ENCODE measurements around the gene PBLD.
A peak's percentile ranks its signal among the peaks of the same experiment; 100 is the strongest.

PBLD gene

GRCh38 chr10:68302871-68303270 lies 29.9 kb downstream of the PBLD start:
- no peak for DNase-seq (ENCODE audit: low read depth)
- TF ChIP-seq POLR2A (IDR thresholded peaks at IDR 0.05; ENCODE audit: extremely low read depth, insufficient read length): no peak
- no peak for TF ChIP-seq CTCF (IDR thresholded peaks at IDR 0.05; ENCODE audit: low read depth, low read length)
- TF ChIP-seq MAX (IDR thresholded peaks at IDR 0.05; ENCODE audit: low read depth, low read length): no peak
- TF ChIP-seq MYC (IDR thresholded peaks at IDR 0.05; ENCODE audit: low read depth, low read length): no peak
- H3K4me3 ChIP-seq (ENCODE audit: low read depth, low read length): no peak overlapping the region

- no peak for DNase-seq (ENCODE audit: low read depth)
- H3K4me3 ChIP-seq (ENCODE audit: low read depth, low read length): no peak overlapping the region
- TF ChIP-seq POLR2A (IDR thresholded peaks at IDR 0.05; ENCODE audit: extremely low read depth, insufficient read length) (no peak), CTCF (IDR thresholded peaks at IDR 0.05; ENCODE audit: low read depth, low read length) (no peak), MYC (IDR thresholded peaks at IDR 0.05; ENCODE audit: low read depth, low read length) (no peak), MAX (IDR thresholded peaks at IDR 0.05; ENCODE audit: low read depth, low read length) (no peak)
Measured at GRCh38 chr10:68302503-68302823, 30.3 kb downstream of the PBLD start.

GRCh38 chr10:68301790-68302502 lies 30.8 kb downstream of the PBLD start:
- H3K4me3 ChIP-seq (ENCODE audit: low read depth, low read length): no peak overlapping the region
- TF ChIP-seq MYC (IDR thresholded peaks at IDR 0.05; ENCODE audit: low read depth, low read length) (no peak), CTCF (IDR thresholded peaks at IDR 0.05; ENCODE audit: low read depth, low read length) (peak; percentile 35), POLR2A (IDR thresholded peaks at IDR 0.05; ENCODE audit: extremely low read depth, insufficient read length) (no peak)
- DNase-seq (ENCODE audit: low read depth): peak; percentile 62

- TF ChIP-seq MAX (IDR thresholded peaks at IDR 0.05; ENCODE audit: low read depth, low read length) (no peak), MYC (IDR thresholded peaks at IDR 0.05; ENCODE audit: low read depth, low read length) (no peak), CTCF (IDR thresholded peaks at IDR 0.05; ENCODE audit: low read depth, low read length) (no peak), POLR2A (IDR thresholded peaks at IDR 0.05; ENCODE audit: extremely low read depth, insufficient read length) (no peak)
- no peak overlapping the region for H3K4me3 ChIP-seq (ENCODE audit: low read depth, low read length)
- DNase-seq (ENCODE audit: low read depth): no peak
Measured at GRCh38 chr10:68301301-68301700, 31.4 kb downstream of the PBLD start.

GRCh38 chr10:68296843-68297663 lies 35.7 kb downstream of the PBLD start:
- TF ChIP-seq MYC (IDR thresholded peaks at IDR 0.05; ENCODE audit: low read depth, low read length): no peak
- TF ChIP-seq CTCF (IDR thresholded peaks at IDR 0.05; ENCODE audit: low read depth, low read length): no peak
- TF ChIP-seq MAX (IDR thresholded peaks at IDR 0.05; ENCODE audit: low read depth, low read length): no peak
- no peak for TF ChIP-seq POLR2A (IDR thresholded peaks at IDR 0.05; ENCODE audit: extremely low read depth, insufficient read length)
- no peak overlapping the region for H3K4me3 ChIP-seq (ENCODE audit: low read depth, low read length)
- no peak for DNase-seq (ENCODE audit: low read depth)

All from NB4 (cell line).